Colon (tissue), 2 donors: ENCODE results near the gene PTRHD1.
"Not testable (repeated sequence)": the region's sequence is repeated elsewhere in the genome, so short reads cannot be mapped to it uniquely, and the experiment has no call there.

Experiments used
- FAIRE-seq: peaks from 2 replicates; lab custom pipeline; 2012; peaks lifted over from hg19 to GRCh38; lab: Jason Lieb, UNC
- donor health status: control.
- donor health status: control.

PTRHD1 gene, protein sequence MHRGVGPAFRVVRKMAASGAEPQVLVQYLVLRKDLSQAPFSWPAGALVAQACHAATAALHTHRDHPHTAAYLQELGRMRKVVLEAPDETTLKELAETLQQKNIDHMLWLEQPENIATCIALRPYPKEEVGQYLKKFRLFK

DNA sequence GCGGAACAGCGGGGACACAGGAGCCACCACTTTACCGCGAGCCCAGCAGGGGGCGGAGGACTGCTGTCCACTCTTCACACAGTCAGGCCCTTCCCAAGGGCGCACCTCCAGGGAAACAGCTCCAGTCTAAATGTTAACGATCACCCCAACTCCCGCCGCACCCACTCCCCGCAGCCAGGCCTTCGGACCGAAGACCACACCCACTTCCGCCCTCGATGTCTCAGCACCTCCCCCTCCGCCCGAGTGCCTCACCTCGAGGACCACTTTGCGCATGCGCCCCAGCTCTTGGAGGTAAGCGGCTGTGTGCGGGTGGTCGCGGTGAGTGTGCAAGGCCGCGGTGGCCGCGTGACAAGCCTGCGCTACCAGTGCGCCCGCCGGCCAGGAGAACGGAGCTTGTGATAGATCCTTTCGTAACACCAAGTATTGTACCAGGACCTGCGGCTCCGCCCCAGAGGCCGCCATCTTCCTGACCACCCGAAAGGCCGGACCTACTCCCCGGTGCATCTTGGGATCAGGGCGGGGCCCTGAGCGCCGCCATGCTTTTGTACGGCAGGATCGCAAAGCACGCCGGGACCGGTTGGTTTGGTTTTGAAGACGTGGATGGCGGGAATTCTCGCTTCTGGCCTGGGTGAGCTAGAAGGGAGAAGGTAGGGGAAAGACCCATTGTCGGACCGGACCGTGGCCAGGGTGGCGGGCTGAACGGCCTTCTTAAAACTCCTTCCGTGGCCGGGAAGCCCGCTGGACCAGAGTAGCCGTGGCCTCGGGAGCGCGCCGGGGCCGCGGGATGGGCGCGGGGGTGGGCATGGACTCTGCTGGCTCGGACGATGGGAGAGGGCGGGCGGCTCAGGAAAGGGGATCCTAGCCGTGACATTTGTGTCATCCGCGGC is at the start of gene PTRHD1, which contains the start of gene CENPO:
Gene PTRHD1 (minus strand): TSS at position 518 of the 887 bp plus-strand sequence. CDS start 14 bp downstream, at position 504.
Gene CENPO (plus strand): TSS at position 552 of the 887 bp plus-strand sequence. CDS start 495 bp downstream, outside the sequence.
- FAIRE-seq = no peak

GRCh38 chr2:24842081-24843050 is 49.2 kb upstream of the PTRHD1 start:
- no peak for FAIRE-seq

DNA sequence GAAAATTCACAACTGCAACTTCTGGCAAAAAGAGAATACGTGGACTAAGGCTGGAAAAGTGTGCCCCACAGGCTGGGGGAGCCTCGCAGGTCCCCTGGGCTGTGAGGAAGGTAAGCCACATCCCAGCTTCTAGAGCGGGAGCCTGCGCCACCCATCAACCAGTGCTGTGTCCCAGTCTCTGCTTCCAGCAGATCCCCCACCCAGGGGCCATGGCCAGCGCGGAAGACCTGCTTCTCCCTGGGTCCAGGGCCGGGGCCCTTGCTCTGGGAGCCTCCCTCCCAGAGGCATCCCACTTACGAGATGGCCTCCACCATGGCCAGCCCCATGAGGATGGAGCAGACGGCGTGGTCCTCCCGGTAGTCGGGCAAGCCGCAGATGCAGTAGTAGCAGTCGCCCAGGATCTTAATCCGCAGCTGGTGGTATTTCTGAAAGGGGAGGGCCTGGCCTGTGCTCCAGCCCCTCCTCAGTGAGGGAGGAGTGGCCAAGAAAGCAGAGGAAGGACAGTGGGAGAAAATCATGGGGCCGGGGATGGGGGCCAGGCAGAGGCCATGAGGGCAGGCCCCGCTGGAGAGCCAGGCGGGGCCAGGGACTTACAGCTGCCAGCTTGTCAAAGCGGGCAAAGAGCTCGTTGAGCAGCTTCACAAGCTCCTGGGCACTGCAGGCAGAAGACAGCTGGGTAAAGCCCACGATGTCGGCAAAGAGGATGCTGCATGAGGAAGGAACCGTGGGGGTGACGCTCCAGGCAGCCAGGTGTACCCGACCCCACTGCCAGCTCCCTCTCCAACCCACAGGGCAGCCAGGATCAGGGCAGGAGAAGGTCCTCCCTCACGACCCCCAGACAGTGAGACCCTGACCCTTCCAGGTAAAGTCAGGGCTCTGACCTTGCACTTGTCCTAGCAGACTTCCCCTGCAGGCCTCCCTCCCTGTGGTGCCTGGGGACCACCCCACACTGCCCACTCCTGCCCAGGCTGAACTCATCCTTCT is 48.1 kb upstream of the PTRHD1 start:
- FAIRE-seq = no peak

GRCh38 chr2:24840164-24840869 is 47.1 kb upstream of the PTRHD1 start:
- FAIRE-seq = no peak

DNA sequence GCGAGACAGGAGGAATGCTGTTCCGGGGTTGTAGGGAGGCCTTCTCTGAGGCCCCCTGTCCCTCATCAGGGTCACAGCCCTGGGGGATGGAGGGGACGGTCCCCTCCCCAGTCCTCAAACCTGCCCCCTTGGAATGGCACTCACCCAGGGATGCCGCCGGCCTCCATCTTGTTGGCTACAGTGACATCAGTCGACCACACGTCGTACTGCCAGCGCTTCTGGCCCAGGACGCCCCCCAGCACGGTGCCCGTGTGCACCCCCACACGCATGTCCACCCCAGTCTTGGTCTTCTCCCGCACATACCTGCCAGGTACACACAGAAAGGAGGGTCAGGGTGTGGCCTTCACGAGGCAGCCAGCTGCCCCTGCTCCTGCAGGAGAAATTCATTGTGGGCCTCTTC is 46.5 kb upstream of the PTRHD1 start:
- no peak for FAIRE-seq

DNA sequence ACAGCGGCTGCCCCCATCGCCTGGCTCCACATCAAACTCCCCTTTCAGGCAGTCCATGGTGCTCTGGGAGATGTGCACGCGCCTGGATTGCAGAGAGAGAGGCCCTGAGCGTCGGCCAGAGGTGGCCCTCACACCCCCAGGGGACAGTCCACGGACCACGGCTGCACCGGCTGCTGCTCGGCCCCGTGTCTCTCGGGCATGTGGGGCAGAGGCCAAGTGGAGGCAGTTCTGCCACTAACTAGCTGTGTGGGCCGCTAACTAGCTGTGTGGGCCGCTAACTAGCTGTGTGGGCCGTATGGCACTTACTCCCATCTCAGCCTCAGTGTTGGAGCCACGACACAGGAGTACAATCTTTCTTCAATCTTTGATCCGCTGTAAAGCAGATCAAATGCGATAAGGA is 45.4 kb upstream of the PTRHD1 start:
- no peak for FAIRE-seq

DNA sequence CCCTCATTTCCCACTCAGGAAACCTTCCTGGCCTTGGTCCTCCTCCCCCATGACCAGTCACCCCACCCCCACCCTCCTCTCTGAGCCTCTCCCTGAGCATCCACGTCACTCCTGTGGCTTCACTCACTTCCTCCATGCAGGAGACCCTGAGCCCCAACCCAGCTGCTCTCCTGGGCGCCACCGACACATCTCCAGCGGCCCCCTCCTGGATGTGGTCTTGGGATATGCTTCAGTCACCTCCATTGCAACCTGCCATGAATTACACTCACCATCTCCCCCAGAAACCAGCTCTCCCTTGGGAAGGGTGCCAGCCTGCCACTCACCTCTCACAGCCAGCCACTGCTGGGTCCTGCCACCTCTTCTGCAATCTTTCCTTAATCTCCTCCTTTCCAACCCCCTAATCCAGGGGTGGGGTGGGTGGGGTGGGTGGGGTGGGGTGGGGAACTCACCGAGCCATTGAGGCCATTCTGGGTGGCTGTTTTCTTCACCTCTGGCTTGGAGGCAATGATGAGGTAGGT is 44.9 kb upstream of the PTRHD1 start:
- FAIRE-seq = no peak

- no peak for FAIRE-seq
Measured at GRCh38 chr2:24836706-24837105, 43.5 kb upstream of the PTRHD1 start.

DNA sequence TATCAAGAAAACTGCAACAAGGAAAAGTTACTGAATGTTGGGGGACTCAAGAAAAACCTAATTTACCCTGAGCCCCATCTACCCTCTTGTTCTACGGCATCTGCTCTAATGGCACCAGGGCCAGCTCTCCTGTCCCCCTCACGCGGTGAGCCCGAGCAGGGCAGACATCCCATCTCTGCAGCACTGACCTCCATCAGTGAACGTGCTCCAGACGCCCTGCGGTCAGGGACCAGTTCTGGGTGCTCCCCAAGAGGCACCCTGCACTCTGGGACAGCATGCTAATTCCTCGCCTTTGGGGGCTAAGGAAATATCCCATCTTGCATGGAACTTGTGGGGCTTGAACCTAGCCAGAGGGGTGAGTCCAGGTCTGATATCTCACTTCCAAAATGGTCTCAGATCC is 43.0 kb upstream of the PTRHD1 start:
- FAIRE-seq = no peak

DNA sequence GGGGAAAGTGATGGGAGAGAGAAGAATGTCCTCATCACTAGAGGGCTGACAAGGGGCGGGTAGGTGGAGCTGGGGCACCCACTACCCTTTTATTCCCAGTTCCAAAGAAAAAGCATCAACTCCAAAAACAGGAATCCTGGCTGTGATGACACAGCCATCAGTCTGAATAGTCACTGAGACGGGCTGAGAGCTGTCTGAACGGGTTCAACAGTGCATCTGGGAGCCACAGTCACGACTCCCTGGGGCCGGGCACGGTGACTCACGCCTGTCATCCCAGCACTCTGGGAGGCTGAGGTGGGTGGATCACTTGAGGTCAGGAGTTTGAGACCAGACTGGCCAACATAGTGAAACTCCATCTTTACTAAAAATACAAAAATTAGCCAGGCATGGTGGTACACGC is 42.2 kb upstream of the PTRHD1 start:
- FAIRE-seq = not testable (repeated sequence)

- no peak for FAIRE-seq
Measured at GRCh38 chr2:24834733-24835395, 41.7 kb upstream of the PTRHD1 start.

- no peak for FAIRE-seq
Measured at GRCh38 chr2:24833821-24834732, 40.9 kb upstream of the PTRHD1 start.

DNA sequence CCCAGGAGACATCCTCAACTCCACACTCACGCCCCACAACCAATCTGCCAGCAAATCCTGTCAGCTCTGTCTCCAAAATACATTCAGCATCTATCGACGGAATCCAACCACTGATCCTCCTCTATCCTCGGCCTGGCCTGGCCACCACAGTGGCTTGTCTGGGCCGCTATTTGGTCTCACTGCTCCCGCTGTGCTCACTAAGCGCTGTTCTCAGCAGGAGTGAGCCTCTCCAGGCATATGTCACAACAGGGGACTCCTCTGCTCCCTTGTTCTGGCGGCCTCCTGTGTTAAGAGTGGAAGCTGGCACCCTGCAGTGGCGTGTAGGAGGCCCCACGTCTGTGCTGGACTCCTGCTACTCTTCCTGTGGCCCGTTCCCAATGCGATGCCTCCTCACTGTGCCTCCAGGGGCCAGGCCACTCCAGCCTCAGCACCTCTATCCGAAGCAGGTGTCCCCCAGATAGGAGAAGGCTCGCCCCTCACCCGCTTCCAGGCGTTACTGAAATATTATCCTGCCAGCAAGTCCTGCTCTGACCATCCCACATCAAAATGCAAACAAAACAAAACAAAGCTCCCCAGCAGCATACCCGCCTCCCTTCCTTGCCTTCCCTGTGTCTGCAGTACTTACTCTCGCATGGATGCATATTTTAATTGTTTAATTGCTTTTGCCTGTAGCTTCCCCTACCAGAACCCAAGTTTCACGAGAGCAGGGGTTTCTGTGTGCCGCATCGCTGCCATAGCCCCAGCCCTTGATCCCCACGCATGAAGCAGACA is 39.9 kb upstream of the PTRHD1 start:
- FAIRE-seq = no peak

- no peak for FAIRE-seq
Measured at GRCh38 chr2:24832521-24832920, 39.3 kb upstream of the PTRHD1 start.

DNA sequence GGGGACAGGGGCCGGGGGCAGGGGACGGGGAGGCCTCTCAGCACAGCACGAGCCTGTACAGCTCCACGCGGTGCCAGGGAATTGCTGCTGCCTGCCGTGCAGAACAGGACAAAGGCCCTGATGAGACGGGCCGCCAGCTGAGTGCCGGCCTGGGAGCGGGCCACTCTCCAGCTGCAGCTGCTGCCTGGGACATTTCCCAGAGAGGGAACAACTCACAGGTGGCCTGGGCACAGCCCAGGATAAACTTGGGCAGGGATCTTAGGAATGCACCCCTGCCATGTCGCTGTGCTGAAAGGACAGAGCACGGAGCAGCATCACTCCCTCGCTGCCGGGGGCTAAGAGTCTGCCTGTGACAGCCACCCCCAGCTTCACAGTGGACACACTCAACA is 38.9 kb upstream of the PTRHD1 start:
- no peak for FAIRE-seq

GRCh38 chr2:24831221-24832072 is 38.3 kb upstream of the PTRHD1 start:
- FAIRE-seq = no peak

- no peak for FAIRE-seq
Measured at GRCh38 chr2:24830786-24831185, 37.6 kb upstream of the PTRHD1 start.
